SKM-1 (cell line): Measurements from ENCODE around the gene ATE1.

Source experiments
- DNase-seq: peaks from one replicate; lab custom pipeline; 2025; ENCODE audit not compliant: unreplicated experiment; lab: John Stamatoyannopoulos, UW

ATE1 gene

DNA sequence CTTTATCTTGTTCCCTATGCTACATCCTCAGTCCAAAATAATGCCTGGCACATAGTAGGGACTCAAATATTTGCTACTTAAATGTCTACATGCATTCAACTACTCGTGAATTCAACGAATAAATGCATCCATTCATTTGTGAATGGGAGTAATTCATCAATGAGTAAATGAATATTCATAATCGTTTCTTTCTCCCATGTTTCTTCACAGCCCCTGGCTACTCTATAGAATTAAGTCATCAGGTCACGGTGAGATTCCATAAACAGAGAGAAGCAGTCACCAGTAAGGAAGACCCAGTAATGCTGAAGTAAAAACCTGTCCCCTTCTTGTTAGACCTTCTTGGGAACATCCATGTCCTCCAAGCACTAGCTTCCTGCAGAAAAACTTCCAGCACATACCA, 48.4 kb downstream of the ATE1 start:
- no peak for DNase-seq

- no peak for DNase-seq
Measured at GRCh38 chr10:121873236-121873635, 54.6 kb downstream of the ATE1 start.

- DNase-seq = no peak
Measured at GRCh38 chr10:121870413-121870812, 57.4 kb downstream of the ATE1 start.

GRCh38 chr10:121865554-121865953, 62.3 kb downstream of the ATE1 start:
- DNase-seq = no peak

GRCh38 chr10:121864653-121865052, 63.2 kb downstream of the ATE1 start:
- no peak for DNase-seq

- no peak for DNase-seq
Measured at GRCh38 chr10:121864168-121864567, 63.7 kb downstream of the ATE1 start.

DNA sequence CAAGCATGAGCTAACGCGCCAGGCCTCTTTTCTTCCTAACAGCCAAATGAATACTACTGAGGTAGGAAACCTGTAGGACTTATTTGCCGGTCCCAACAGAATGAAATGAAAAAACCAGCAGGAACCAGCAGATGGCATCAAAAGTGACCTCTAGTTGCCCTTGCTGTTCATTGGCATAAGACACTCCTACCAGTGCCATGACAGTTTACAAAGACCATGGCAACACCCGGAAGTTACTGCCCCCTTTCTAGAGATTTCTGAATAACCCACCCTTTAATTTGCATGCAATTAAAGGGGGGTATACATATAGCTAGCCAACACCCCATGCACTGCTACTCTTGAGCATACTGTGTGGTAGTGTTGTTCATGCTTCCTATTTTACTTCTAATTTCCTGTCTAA, 65.2 kb downstream of the ATE1 start:
- DNase-seq = no peak

GRCh38 chr10:121862042-121862441, 65.8 kb downstream of the ATE1 start:
- DNase-seq = no peak

DNA sequence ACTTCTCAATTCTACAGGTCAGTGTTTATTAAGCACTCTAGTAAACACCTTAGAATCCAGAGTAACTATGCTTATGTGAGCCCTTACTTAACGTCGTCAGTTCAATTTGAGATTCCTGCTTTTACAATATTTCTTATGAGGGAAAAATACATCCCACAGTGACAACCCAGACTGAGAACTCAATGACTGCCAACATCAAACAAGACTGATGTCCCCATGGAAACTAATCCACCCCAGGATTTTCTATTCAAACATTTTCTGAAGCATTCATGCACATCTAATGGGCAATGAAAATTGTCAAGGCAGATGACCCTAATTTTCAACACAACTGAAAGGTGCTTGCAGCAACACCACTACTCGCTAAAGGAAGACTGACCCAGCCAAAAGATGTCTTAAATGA, 67.0 kb downstream of the ATE1 start:
- DNase-seq = no peak

DNA sequence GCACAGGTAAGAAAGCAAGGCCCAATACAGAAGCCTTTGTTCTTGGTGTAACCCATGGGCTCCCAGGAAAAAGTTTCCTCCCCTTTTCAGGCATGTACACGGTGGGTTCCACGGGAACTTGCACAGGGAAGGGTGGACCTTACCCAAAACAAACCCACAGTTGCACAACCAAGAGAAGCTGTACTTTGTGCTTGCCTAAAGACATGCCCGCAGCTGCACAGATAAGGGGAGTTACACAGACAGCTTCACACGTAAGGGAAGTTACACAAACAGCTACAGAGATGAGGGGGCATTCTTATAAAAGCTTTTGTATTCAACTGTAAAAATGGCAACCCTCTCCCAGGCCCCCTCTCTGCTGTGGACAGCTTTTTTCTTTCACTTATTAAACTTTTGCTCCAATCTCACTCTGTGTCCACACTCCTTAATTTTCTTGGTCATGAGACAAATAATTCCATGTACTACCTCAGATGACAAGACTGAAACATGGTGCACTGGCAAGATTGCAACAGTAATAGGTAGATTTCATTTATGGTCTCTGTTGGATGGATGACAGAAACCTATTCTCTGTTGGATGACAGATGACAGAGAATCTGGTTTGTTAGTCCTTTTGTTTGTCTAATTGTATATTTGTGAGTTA, 72.9 kb downstream of the ATE1 start:
- no peak for DNase-seq

DNA sequence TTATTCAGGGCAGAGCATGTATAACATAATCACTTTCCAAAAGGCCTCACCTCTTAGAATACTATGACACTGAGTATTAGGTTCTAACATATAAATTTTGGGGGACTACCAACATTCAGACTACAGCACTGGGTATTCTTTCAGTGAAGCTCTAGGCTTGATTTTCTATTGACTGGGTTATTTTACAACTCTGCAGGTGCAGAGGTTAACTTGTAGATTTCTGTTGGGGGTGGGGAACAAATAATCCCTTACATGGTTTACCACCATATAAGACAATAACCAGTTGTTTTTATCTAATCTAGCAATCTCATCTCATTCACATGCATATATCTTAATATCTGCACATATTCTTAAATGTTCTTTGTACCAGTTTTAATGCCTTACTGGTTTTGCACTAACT, 73.9 kb downstream of the ATE1 start:
- DNase-seq = no peak

- no peak for DNase-seq
Measured at GRCh38 chr10:121851786-121852185, 76.0 kb downstream of the ATE1 start.

DNA sequence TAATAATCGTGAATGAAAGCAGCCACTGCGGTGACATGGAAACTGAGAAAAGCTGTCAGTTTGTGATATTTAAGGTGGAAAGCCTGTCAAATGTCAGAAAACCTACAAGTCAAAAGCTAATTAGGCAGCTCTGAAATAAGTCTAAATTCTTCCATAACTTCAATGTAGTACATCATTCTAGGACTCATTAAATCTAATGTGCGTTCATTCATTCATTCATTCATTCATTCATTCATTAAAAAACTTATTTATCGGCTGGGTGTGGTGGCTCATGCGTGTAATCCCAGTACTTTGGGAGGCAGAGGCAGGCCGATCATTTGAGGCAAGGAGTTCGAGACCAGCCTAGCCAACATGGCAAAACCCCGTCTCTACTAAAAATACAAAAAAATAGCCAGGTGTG, 79.7 kb downstream of the ATE1 start:
- DNase-seq = no peak

DNA sequence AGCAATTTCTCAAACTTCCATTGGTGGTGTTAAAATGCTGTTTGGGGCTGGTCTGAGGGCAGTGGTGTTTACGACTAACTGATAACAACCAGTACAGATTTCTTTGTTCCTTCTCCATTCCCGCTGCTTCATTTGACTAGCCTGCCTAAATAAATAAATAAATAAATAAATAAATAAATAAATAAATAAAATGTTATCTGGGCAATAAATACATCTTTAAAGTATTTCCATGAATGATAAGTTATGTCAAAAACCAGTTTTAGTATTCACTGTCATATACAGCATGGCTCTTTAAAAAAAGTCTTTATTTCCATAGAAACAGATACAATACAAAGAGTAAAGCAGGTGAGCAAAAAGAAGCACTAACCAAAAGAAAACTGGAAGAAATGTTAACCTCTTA, 81.3 kb downstream of the ATE1 start:
- DNase-seq = no peak

- no peak for DNase-seq
Measured at GRCh38 chr10:121845044-121845784, 82.6 kb downstream of the ATE1 start.

DNA sequence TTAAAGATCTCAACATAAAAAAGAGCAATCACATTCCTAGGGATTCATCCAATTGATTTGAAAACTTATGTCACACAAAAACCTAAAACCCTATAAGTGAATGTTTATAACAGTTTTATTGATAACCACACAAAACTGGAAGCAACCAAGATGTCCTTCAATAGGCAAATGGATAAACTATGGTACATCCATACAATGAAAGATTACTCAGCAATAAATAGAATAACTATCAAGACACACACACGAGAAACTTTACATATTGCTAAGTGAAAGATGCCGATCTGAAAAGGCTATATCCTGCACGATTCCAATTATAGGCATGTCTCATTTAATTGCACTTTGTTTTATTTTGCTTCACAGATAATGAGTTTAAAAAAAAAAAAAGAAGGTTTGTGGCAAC, 83.3 kb downstream of the ATE1 start:
- no peak for DNase-seq

DNA sequence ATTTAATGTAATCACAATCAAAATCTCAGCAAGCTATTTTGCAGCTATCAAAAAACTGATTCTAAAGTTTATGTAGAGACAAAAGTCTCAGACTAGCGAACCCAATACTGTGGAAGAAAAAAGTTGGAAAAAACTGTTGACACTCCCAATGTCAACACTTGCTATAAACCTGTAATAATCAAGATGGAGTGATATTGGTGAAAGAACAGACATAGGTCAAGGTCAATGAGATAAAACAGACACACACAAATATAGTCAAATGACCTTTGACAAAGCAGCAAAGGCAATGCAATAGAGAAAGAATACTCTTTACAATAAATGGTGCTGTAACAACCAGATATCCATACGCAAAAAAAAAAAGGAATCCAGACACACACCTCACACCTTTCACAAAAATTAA, 84.5 kb downstream of the ATE1 start:
- no peak for DNase-seq

GRCh38 chr10:121841862-121842261, 86.0 kb downstream of the ATE1 start:
- no peak for DNase-seq

DNA sequence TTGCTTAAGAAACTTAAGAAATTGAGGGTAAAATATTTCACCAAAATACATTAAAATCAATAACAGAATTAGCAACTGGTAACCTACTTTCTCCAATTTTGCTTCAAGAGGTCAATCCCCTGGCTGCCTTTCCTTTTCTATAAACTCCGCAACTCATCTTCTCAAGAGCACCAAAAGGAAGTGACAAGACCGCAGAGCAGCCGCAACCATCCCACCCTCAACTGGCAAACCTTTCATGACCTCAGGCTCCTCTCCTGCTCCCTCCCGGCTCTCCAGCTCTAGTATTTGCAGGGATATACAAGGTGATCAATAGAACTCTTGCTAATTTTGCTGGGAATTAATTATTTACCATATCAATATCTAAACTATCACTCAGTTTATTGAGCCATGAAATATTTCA, 88.9 kb downstream of the ATE1 start:
- DNase-seq = no peak

GRCh38 chr10:121838149-121838548, 89.7 kb downstream of the ATE1 start:
- DNase-seq = no peak

GRCh38 chr10:121836171-121836570, 91.7 kb downstream of the ATE1 start:
- no peak for DNase-seq

- DNase-seq = no peak
Measured at GRCh38 chr10:121835376-121835775, 92.5 kb downstream of the ATE1 start.

DNA sequence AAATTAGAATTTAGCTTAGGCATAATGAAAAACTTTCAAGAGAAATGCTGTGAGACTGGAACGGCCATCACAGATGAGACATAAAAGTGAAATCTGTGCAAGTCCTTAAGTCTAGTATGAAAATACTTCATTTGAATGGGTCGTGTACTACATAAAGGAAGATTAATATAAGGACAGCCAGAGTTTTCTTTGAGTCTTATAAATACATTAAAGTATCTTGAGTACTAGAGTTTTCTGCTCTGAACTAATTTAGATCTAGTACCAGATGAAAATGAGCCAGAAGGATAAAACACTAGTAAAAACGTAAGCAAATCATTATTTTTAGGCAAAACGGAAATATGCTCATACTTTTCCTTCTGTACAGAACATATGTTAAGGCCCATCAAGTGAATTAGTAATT, 93.1 kb downstream of the ATE1 start:
- DNase-seq = no peak
